Measurements from ENCODE around the gene PTPN6. TPM values are rescaled to one million over a fixed set of nuclear protein-coding genes. Genes with fewer than 3 reads are reported as not detected.
A peak's percentile ranks its signal among the peaks of the same experiment; 100 is the strongest.

The PTPN6 gene
- total and polyA plus RNA-seq, 9 donors: 4.6 to 25.3 (median 9.8) TPM

DNA sequence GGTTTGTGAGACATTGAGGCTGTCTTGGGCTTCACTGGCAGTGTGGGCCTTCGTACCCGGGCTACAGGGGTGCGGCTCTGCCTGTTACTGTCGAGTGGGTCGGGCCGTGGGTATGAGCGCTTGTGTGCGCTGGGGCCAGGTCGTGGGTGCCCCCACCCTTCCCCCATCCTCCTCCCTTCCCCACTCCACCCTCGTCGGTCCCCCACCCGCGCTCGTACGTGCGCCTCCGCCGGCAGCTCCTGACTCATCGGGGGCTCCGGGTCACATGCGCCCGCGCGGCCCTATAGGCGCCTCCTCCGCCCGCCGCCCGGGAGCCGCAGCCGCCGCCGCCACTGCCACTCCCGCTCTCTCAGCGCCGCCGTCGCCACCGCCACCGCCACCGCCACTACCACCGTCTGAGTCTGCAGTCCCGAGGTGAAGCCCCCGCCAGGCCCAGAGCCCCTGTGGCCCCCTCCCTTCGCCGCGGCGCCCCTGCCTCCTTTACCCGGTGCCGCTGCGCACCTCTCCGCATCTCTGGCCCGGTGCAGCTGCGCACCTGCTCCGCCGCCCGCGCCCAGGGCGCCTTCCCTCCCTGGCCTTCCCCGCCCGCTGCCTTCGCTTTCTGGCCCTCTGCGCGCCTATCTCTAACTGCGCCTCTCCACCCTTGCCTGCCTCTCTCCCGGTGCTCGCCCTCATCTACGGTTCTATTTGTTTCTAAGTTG lies 36.8 kb upstream of the PTPN6 start, which contains the start of gene ENO2:
TSS of gene ENO2 (plus strand) at position 335 of the 701 bp plus-strand sequence. CDS start 1,253 bp downstream, outside the sequence.
- WGBS, 3 donors: 0 to 1% (median 1%) methylated on average over 49 to 68 of the region's 68 CpGs
- no peaks in the 10 kb centered on the region for H3K27me3 ChIP-seq
- no peaks in the 10 kb centered on the region for H3K9me3 ChIP-seq
- intact Hi-C loops (cut with DNase I): no loop called here
- TF ChIP-seq, protein P1, sequence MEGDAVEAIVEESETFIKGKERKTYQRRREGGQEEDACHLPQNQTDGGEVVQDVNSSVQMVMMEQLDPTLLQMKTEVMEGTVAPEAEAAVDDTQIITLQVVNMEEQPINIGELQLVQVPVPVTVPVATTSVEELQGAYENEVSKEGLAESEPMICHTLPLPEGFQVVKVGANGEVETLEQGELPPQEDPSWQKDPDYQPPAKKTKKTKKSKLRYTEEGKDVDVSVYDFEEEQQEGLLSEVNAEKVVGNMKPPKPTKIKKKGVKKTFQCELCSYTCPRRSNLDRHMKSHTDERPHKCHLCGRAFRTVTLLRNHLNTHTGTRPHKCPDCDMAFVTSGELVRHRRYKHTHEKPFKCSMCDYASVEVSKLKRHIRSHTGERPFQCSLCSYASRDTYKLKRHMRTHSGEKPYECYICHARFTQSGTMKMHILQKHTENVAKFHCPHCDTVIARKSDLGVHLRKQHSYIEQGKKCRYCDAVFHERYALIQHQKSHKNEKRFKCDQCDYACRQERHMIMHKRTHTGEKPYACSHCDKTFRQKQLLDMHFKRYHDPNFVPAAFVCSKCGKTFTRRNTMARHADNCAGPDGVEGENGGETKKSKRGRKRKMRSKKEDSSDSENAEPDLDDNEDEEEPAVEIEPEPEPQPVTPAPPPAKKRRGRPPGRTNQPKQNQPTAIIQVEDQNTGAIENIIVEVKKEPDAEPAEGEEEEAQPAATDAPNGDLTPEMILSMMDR (IDR thresholded peaks at IDR 0.05): no peak
- TF ChIP-seq POLR2A (IDR thresholded peaks at IDR 0.05) (peak; percentile 39), EP300 (IDR thresholded peaks at IDR 0.05) (no peak)
- no peaks in the 10 kb centered on the region for H3K36me3 ChIP-seq
- peak within 1 kb of the TSS in 1 of 2 donors; percentile 26 for H3K27ac ChIP-seq
- peak; percentile 73 to 84 (median 77) for DNase-seq
- peak within 1 kb of the TSS; percentile 78 for H3K4me3 ChIP-seq
- H3K4me1 ChIP-seq (ENCODE audit: insufficient read depth): peaks cover 4% of the 10 kb centered on the region

DNA sequence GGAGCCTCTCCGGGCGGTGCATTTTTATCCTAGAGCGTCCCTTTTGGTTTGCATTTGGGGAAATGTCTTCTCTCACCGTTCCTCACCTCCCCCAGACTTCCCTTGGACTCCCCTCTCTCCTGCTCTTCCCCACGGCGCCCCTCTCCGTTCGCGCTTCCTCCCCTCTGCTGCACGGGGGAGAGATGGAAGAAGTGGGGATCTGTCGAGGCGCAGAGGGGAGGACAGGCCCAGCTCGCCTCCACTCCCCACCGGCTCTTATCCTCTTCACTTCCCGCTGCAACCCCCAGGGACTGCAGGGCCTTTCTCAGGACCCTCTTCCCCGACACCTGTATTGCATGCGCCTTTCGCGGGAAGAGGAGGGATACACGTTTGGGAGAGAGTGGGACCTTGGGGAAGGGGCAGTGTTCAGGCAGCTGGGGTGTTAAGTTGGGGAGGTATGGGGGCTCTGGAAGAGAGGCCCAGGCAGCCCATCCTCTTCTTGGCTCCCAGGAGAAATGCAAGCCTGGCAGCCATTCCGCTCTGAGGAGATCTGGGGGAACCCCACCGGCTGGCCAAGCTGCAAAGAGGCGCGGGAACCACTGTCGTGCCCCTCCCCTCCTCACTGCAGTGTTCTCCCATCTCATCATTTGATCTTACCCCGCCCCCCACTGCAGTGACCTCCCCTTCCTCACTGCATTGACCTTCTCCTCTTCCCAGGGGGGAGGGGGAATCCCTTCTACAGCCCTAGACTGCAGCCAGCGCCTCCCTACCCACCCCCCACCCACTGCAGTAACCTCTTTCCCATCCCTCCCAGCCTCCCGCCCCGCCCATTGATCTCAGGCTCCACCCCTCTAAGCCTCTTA lies 36.0 kb upstream of the PTPN6 start:
- Histone ChIP-seq H3K9me3 (no peaks in the 10 kb centered on the region), H3K36me3 (no peaks in the 10 kb centered on the region), H3K27ac (no peak overlapping the region), H3K27me3 (no peaks in the 10 kb centered on the region), H3K4me1 (ENCODE audit: insufficient read depth) (peaks cover 4% of the 10 kb centered on the region), H3K4me3 (peak overlapping the region; percentile 78)
- 13 to 17% (median 14%) methylated on average over 29 of the region's 29 CpGs for WGBS, 3 donors
- no peak for TF ChIP-seq POLR2A (IDR thresholded peaks at IDR 0.05)
- TF ChIP-seq EP300 (IDR thresholded peaks at IDR 0.05): no peak
- TF ChIP-seq, protein P1 (IDR thresholded peaks at IDR 0.05): no peak
- intact Hi-C loops (cut with DNase I): no loop called here
- peak in 1 of 5 donors; percentile 36 for DNase-seq

DNA sequence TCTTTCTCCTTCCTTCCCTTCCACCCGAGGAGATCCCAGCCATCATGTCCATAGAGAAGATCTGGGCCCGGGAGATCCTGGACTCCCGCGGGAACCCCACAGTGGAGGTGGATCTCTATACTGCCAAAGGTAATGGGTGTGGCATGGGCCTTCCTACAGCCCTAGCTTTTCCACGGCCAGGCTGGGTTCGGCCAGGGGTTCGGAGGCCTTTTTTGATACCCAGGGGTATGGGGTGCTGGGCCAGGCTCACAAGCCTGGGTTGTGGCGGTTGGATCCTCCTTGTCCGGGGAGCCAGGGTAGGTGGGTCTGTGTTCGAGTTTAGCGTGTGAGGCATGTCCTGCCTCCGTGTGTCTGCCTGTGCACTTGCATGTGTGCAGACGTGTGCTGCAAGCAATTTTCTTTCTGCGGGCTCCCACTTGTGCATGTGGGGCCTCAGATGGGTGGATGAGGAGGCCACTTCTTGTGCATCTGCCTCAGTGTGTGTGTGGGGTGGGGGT lies 35.3 kb upstream of the PTPN6 start:
- Histone ChIP-seq H3K4me3 (no peak overlapping the region), H3K27ac (no peak overlapping the region), H3K4me1 (ENCODE audit: insufficient read depth) (peaks cover 4% of the 10 kb centered on the region), H3K9me3 (no peaks in the 10 kb centered on the region), H3K36me3 (no peaks in the 10 kb centered on the region), H3K27me3 (no peaks in the 10 kb centered on the region)
- intact Hi-C loops (cut with DNase I): no loop called here
- no peak for TF ChIP-seq EP300 (IDR thresholded peaks at IDR 0.05)
- TF ChIP-seq, protein P1 (IDR thresholded peaks at IDR 0.05): no peak
- TF ChIP-seq POLR2A (IDR thresholded peaks at IDR 0.05): no peak
- WGBS, 3 donors: 76 to 78% (median 77%) methylated on average over 14 of the region's 14 CpGs
- peak in 1 of 5 donors; percentile 34 for DNase-seq

DNA sequence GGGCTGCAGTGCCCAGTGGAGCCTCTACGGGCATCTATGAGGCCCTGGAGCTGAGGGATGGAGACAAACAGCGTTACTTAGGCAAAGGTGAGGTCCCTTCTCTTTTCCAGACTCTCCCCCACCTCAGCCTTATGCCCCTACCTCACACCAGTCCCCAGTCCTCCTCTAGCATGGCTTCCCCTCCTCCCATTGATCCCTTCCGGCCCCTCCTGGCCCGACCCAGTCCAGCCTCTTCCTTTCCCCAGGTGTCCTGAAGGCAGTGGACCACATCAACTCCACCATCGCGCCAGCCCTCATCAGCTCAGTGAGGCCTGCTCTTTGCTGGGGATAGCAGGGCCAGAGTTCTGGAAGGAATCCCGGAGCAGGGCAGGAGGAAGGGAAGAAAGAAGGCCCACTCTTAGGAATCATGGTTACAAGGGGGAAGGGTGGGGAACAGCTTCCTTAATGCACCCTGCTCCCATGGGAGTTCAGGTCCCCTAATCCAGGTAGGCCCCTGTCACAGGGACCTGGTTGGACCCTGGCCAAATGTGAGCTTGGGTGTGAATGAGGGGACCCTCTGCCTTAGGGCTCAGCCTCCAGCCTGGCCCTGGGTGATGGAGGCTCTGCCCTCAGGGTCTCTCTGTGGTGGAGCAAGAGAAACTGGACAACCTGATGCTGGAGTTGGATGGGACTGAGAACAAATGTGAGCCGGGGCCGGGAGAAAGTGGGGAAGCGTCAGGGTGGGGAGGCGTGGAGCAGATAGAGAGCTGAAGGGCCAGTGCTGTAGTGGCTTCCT lies 34.5 kb upstream of the PTPN6 start:
- Histone ChIP-seq H3K36me3 (no peaks in the 10 kb centered on the region), H3K9me3 (no peaks in the 10 kb centered on the region), H3K27me3 (no peaks in the 10 kb centered on the region), H3K4me3 (no peak overlapping the region), H3K4me1 (ENCODE audit: insufficient read depth) (peaks cover 4% of the 10 kb centered on the region), H3K27ac (no peak overlapping the region)
- WGBS, 3 donors: 86 to 91% (median 86%) methylated on average over 11 of the region's 11 CpGs
- intact Hi-C loops (cut with DNase I): no loop called here
- TF ChIP-seq EP300 (IDR thresholded peaks at IDR 0.05) (no peak), POLR2A (IDR thresholded peaks at IDR 0.05) (no peak)
- TF ChIP-seq, protein P1 (IDR thresholded peaks at IDR 0.05): no peak
- peak in 1 of 5 donors; percentile 33 for DNase-seq
